Stimulated activated CD8-positive, alpha-beta memory T cell treated with anti-CD3 and anti-CD28 coated beads, Interleukin-4, amount 100 ng/mL, for 24 hours (primary cell): ENCODE measurements around the gene METTL17.
"Not testable (repeated sequence)": the region's sequence is repeated elsewhere in the genome, so short reads cannot be mapped to it uniquely, and the experiment has no call there.

Experiments used
- DNase-seq: peaks from one replicate; pipeline ENCODE4 v3.0.0-alpha.2; 2020; ENCODE audit warnings: low read depth

The METTL17 gene

GRCh38 chr14:20996521-20996920, 6.7 kb downstream of the METTL17 start:
- DNase-seq, result no peak

- DNase-seq, result no peak
Measured at GRCh38 chr14:20997115-20997514, 7.3 kb downstream of the METTL17 start.

- no peak for DNase-seq
Measured at GRCh38 chr14:20997564-20997963, 7.8 kb downstream of the METTL17 start.

- no peak for DNase-seq
Measured at GRCh38 chr14:20998139-20998538, 8.4 kb downstream of the METTL17 start.

GRCh38 chr14:20998674-20999366, 9.0 kb downstream of the METTL17 start, which contains the start of gene SLC39A2:
Gene SLC39A2, plus strand, starts transcription at chr14:20999293. Its CDS starts 154 bp downstream, at chr14:20999447.
- no peak for DNase-seq

- DNase-seq, result no peak
Measured at GRCh38 chr14:20999591-20999990, 9.8 kb downstream of the METTL17 start.

GRCh38 chr14:21001218-21001617, 11.4 kb downstream of the METTL17 start:
- no peak for DNase-seq

GRCh38 chr14:21003788-21004346, 14.1 kb downstream of the METTL17 start:
- DNase-seq, result no peak

GRCh38 chr14:21009721-21010120, 19.9 kb downstream of the METTL17 start:
- DNase-seq, result not testable (repeated sequence)

GRCh38 chr14:21011136-21011535, 21.4 kb downstream of the METTL17 start:
- no peak for DNase-seq

- peak; percentile 57 for DNase-seq
Measured at GRCh38 chr14:21014761-21015190, 25.0 kb downstream of the METTL17 start.

GRCh38 chr14:21015312-21015711, 25.5 kb downstream of the METTL17 start:
- DNase-seq, result no peak

GRCh38 chr14:21016413-21017190, 26.8 kb downstream of the METTL17 start:
- no peak for DNase-seq

- DNase-seq, result no peak
Measured at GRCh38 chr14:21017528-21018245, 27.9 kb downstream of the METTL17 start.

GRCh38 chr14:21018286-21018685, 28.5 kb downstream of the METTL17 start:
- DNase-seq, result no peak

GRCh38 chr14:21018781-21019180, 29.0 kb downstream of the METTL17 start:
- no peak for DNase-seq

GRCh38 chr14:21019366-21019765, 29.6 kb downstream of the METTL17 start:
- DNase-seq, result no peak

GRCh38 chr14:21020977-21021545, 31.3 kb downstream of the METTL17 start:
- no peak for DNase-seq

GRCh38 chr14:21022686-21023085, 32.9 kb downstream of the METTL17 start:
- no peak for DNase-seq

GRCh38 chr14:21023174-21023573, 33.4 kb downstream of the METTL17 start:
- DNase-seq, result no peak

- no peak for DNase-seq
Measured at GRCh38 chr14:21023817-21024584, 34.2 kb downstream of the METTL17 start.
